Chondrocyte (in vitro differentiated cells): ENCODE measurements around the gene SCP2. TPM values are rescaled to one million over a fixed set of nuclear protein-coding genes. Genes with fewer than 3 reads are reported as not detected.
A peak's percentile ranks its signal among the peaks of the same experiment; 100 is the strongest.
"Not testable (repeated sequence)": the region's sequence is repeated elsewhere in the genome, so short reads cannot be mapped to it uniquely, and the experiment has no call there.

Experiments
- DNase-seq: peaks from one replicate; pipeline ENCODE4 v3.0.0; 2021; ENCODE audit warnings: mixed read lengths, low spot score
- H3K27ac Mint-ChIP-seq: one replicate; pipeline ENCODE4 v1.8.0; 2021; ENCODE audit warnings: mild to moderate bottlenecking, moderate library complexity, mixed read lengths; ENCODE audit not compliant: unreplicated experiment
- H3K27me3 Mint-ChIP-seq: 2 replicates; pipeline ENCODE4 v1.8.0; 2021; ENCODE audit warnings: low read depth, mixed read lengths
- H3K36me3 Mint-ChIP-seq: 2 replicates; pipeline ENCODE4 v1.8.0; 2021; ENCODE audit warnings: low read depth, mixed read lengths
- H3K4me1 Mint-ChIP-seq: 2 replicates; pipeline ENCODE4 v1.8.0; 2021; ENCODE audit warnings: low read depth, mild to moderate bottlenecking, mixed read lengths
- H3K4me3 Mint-ChIP-seq: one replicate; pipeline ENCODE4 v1.8.0; 2021; ENCODE audit warnings: mild to moderate bottlenecking, moderate library complexity, mixed read lengths; ENCODE audit not compliant: unreplicated experiment
- H3K9me3 Mint-ChIP-seq: 2 replicates; pipeline ENCODE4 v1.8.0; 2021; ENCODE audit warnings: low read depth, mixed read lengths
- total RNA-seq: library from RNA; stranded (reverse); gene quantifications from 3 replicates; pipeline ENCODE4 v1.2.1, GENCODE V29; 2021
- TF ChIP-seq, protein P1 (sequence below): fragments of 200-600 bp; sonication (generic); IDR thresholded peaks from 2 replicates; pipeline ENCODE4 v1.5.0; 2021; ENCODE audit warnings: antibody characterized with exemption, mild to moderate bottlenecking, moderate library complexity

Gene SCP2
- total RNA-seq, 1 donor from 2014 or later = 87.4 TPM

DNA sequence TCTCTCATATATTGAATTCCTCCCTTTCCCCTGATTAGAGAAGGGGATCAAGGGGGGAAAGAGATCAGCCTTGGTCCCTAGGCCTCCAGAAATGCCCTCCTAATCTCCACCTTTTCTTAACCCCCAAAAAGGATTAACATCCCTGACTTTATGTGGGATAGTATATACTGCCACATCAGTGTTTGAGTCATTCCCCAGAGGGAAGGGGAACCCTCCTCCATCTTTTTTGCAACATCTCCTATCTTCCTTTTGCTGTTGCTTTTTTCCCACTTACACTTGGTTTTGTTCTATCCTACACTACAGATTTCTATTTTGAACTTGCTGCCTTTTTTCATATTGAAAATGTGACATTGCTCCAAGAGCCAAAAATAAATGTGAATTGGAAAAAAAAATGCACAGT is 69.6 kb downstream of the SCP2 start:
- TF ChIP-seq, protein P1, sequence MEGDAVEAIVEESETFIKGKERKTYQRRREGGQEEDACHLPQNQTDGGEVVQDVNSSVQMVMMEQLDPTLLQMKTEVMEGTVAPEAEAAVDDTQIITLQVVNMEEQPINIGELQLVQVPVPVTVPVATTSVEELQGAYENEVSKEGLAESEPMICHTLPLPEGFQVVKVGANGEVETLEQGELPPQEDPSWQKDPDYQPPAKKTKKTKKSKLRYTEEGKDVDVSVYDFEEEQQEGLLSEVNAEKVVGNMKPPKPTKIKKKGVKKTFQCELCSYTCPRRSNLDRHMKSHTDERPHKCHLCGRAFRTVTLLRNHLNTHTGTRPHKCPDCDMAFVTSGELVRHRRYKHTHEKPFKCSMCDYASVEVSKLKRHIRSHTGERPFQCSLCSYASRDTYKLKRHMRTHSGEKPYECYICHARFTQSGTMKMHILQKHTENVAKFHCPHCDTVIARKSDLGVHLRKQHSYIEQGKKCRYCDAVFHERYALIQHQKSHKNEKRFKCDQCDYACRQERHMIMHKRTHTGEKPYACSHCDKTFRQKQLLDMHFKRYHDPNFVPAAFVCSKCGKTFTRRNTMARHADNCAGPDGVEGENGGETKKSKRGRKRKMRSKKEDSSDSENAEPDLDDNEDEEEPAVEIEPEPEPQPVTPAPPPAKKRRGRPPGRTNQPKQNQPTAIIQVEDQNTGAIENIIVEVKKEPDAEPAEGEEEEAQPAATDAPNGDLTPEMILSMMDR = no peak
- Mint-ChIP-seq H3K36me3 (peaks cover 9% of the 10 kb centered on the region), H3K27ac (no peak overlapping the region), H3K4me3 (no peak overlapping the region), H3K4me1 (peaks cover 4% of the 10 kb centered on the region), H3K9me3 (no peaks in the 10 kb centered on the region), H3K27me3 (no peaks in the 10 kb centered on the region)
- DNase-seq = no peak

- Mint-ChIP-seq H3K4me3 (no peak overlapping the region), H3K27me3 (no peaks in the 10 kb centered on the region), H3K36me3 (peaks cover 30% of the 10 kb centered on the region), H3K9me3 (peaks cover 7% of the 10 kb centered on the region), H3K4me1 (no peaks in the 10 kb centered on the region), H3K27ac (no peak overlapping the region)
- TF ChIP-seq, protein P1 = no peak
- no peak for DNase-seq
Measured at GRCh38 chr1:53001128-53001527, 74.1 kb downstream of the SCP2 start.

DNA sequence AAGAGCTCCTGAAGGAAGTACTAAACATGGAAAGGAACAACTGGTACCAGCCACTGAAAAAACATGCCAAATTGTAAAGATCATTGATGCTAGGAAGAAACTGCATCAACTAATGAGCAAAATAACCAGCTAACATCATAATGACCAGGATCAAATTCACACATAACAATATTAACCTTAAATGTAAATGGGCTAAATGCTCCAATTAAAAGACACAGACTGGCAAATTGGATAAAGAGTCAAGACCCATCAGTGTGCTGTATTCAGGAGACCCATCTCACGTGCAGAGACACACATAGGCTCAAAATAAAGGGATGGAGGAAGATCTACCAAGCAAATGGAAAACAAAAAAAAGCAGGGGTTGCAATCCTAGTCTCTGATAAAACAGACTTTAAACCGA is 79.5 kb downstream of the SCP2 start:
- peaks cover 24% of the 10 kb centered on the region for H3K9me3 Mint-ChIP-seq
- H3K36me3 Mint-ChIP-seq = peaks cover 32% of the 10 kb centered on the region
- H3K27me3 Mint-ChIP-seq, DNase-seq, H3K4me1 Mint-ChIP-seq, H3K27ac Mint-ChIP-seq, H3K4me3 Mint-ChIP-seq: not testable (repeated sequence)

- H3K4me1 Mint-ChIP-seq, DNase-seq, H3K4me3 Mint-ChIP-seq, H3K27ac Mint-ChIP-seq, H3K27me3 Mint-ChIP-seq: not testable (repeated sequence)
- Mint-ChIP-seq H3K9me3 (peaks cover 22% of the 10 kb centered on the region), H3K36me3 (peaks cover 11% of the 10 kb centered on the region)
Measured at GRCh38 chr1:53010247-53010646, 83.2 kb downstream of the SCP2 start.

DNA sequence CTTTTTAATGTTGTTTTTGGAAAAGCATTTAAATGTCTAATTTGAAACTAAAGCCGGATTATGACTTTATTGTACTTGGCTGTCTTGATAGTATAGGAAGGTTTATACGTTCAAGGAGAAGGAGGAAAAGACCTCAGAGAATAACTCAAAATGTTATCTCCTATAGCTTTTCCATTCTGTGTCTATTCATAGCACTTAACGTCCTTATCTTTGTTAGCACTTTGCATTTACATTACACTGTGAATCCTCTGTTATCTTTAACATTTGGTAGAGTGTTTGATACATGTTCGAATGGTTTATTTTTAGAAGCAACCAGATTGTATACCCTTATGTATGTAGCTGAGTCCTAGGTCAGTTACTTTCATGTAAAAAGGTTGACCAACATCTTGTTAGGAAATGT is 84.1 kb downstream of the SCP2 start:
- no peak overlapping the region for H3K4me3 Mint-ChIP-seq
- no peak for DNase-seq
- H3K36me3 Mint-ChIP-seq = peaks cover 3% of the 10 kb centered on the region
- H3K9me3 Mint-ChIP-seq = peaks cover 17% of the 10 kb centered on the region
- H3K4me1 Mint-ChIP-seq = peaks cover 17% of the 10 kb centered on the region
- TF ChIP-seq, protein P1 = no peak
- H3K27ac Mint-ChIP-seq = no peak overlapping the region
- no peaks in the 10 kb centered on the region for H3K27me3 Mint-ChIP-seq

DNA sequence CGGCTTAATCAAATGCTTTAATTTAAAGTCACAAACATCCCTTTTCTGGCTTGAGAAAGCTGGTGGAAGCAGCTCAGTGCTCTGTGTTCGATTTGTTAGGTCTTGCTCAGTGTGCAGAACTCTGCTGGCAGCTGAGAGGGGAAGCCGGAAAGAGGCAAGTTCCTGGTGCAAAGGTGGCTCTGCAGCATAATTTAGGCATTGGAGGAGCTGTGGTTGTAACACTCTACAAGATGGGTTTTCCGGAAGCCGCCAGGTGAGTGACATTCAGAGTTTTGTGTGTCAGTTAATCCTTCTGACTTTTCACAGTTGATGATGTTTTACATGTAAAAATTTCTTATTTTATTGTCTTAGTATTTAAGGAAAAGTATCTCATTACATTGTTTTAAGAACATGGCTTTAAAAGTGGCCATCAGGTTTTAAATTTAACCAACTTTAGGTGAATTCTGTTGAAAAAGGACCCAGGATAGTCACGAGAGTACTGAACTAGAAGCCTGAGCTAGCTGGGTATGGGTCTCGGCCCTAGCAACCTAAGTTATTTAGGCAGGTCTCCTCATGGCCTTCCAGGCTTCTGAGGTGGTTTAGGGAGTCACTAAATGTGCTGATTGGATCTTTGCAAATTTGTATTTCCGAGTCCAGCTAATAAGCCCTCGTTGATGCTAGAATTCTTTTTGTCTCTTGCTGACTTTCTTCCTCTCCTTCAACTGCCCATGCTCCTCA is 87.9 kb downstream of the SCP2 start:
- no peaks in the 10 kb centered on the region for H3K9me3 Mint-ChIP-seq
- H3K27ac Mint-ChIP-seq = peak overlapping the region; percentile 82
- no peaks in the 10 kb centered on the region for H3K27me3 Mint-ChIP-seq
- no peaks in the 10 kb centered on the region for H3K36me3 Mint-ChIP-seq
- H3K4me1 Mint-ChIP-seq = peaks cover 27% of the 10 kb centered on the region
- no peak for DNase-seq
- H3K4me3 Mint-ChIP-seq = peak overlapping the region; percentile 87
- TF ChIP-seq, protein P1 = peak; percentile 21
